Amygdala (tissue), 56 donors: ENCODE results near the gene TTC12.

Experiments used
- DNase-seq, 56 donors: peaks; one replicate each; lab custom pipeline; 2025; lab: John Stamatoyannopoulos, UW

Gene TTC12

GRCh38 chr11:113322158-113322557, 7.8 kb downstream of the TTC12 start:
- no peak for DNase-seq

GRCh38 chr11:113324250-113324649, 9.9 kb downstream of the TTC12 start:
- no peak for DNase-seq

GRCh38 chr11:113329725-113330124, 15.3 kb downstream of the TTC12 start:
- DNase-seq, result no peak

- no peak for DNase-seq
Measured at GRCh38 chr11:113331441-113331840, 17.1 kb downstream of the TTC12 start.

- no peak for DNase-seq
Measured at GRCh38 chr11:113332023-113332422, 17.6 kb downstream of the TTC12 start.

- no peak for DNase-seq
Measured at GRCh38 chr11:113332638-113333329, 18.4 kb downstream of the TTC12 start.

- DNase-seq, result no peak
Measured at GRCh38 chr11:113334183-113334582, 19.8 kb downstream of the TTC12 start.

- no peak for DNase-seq
Measured at GRCh38 chr11:113338730-113339129, 24.3 kb downstream of the TTC12 start.

- no peak for DNase-seq
Measured at GRCh38 chr11:113339929-113340589, 25.7 kb downstream of the TTC12 start.

- no peak for DNase-seq
Measured at GRCh38 chr11:113341388-113342165, 27.2 kb downstream of the TTC12 start.

- DNase-seq, result no peak
Measured at GRCh38 chr11:113345978-113346377, 31.6 kb downstream of the TTC12 start.

GRCh38 chr11:113349528-113349927, 35.1 kb downstream of the TTC12 start:
- no peak for DNase-seq

GRCh38 chr11:113350336-113351067, 36.1 kb downstream of the TTC12 start:
- no peak for DNase-seq

- no peak for DNase-seq
Measured at GRCh38 chr11:113351068-113351450, 36.7 kb downstream of the TTC12 start.

- no peak for DNase-seq
Measured at GRCh38 chr11:113351480-113351879, 37.1 kb downstream of the TTC12 start.

- no peak for DNase-seq
Measured at GRCh38 chr11:113356203-113356602, 41.8 kb downstream of the TTC12 start.

- DNase-seq, result no peak
Measured at GRCh38 chr11:113363406-113363805, 49.0 kb downstream of the TTC12 start.

GRCh38 chr11:113363996-113364641, 49.7 kb downstream of the TTC12 start:
- DNase-seq, result no peak

GRCh38 chr11:113365895-113366294, 51.5 kb downstream of the TTC12 start:
- no peak for DNase-seq

- DNase-seq, result no peak
Measured at GRCh38 chr11:113369411-113369810, 55.0 kb downstream of the TTC12 start.
